Adrenal gland (tissue), 5 donors: ENCODE measurements around the gene TGFBR1.

Experiments
- POLR2A ChIP-seq, 2 donors: fragments of 450-650 bp; IDR thresholded peaks; one replicate each; pipeline ENCODE4 v1.6.1; 2017; ENCODE audit warnings: antibody characterized with exemption in 2 of 2, mild to moderate bottlenecking in 2 of 2, moderate library complexity in 1 of 2
- TF ChIP-seq, protein P1 (sequence below), 6 experiments: fragments of 450-650 bp in 4 of 6; fragments of 200-600 bp in 2 of 6; sonication (generic) in 1 of 6; IDR thresholded peaks; 1 replicate in 5 of 6; 2 replicates in 1 of 6; pipeline versions ENCODE4 v1.5.1 to v1.8.0; 2016 to 2021; ENCODE audit warnings: antibody characterized with exemption in 6 of 6, mild to moderate bottlenecking in 2 of 6, moderate library complexity in 1 of 6
- donor health status: DM: no; HTN: no; CAD: no.

DNA sequence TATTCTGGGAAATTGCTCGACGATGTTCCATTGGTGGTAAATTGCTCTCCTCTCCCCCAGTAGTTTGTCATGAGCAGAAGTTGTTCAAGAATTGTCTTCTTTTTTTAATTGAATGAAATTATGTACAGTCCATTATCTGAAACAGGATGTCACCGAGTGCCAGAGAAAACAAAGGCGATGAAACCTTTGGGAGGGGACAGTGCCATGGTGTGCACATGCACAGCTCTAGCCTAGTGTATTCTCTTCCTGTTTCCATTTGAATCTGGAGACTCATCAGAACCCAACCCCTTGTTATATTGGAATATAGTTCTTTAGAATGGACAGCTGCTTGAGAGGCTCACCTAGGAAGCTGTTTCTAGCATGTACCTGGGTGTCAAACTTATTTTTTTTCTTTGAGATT lies 41.7 kb downstream of the TGFBR1 start:
- TF ChIP-seq, protein P1, sequence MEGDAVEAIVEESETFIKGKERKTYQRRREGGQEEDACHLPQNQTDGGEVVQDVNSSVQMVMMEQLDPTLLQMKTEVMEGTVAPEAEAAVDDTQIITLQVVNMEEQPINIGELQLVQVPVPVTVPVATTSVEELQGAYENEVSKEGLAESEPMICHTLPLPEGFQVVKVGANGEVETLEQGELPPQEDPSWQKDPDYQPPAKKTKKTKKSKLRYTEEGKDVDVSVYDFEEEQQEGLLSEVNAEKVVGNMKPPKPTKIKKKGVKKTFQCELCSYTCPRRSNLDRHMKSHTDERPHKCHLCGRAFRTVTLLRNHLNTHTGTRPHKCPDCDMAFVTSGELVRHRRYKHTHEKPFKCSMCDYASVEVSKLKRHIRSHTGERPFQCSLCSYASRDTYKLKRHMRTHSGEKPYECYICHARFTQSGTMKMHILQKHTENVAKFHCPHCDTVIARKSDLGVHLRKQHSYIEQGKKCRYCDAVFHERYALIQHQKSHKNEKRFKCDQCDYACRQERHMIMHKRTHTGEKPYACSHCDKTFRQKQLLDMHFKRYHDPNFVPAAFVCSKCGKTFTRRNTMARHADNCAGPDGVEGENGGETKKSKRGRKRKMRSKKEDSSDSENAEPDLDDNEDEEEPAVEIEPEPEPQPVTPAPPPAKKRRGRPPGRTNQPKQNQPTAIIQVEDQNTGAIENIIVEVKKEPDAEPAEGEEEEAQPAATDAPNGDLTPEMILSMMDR (IDR thresholded peaks at IDR 0.05): no peak
- TF ChIP-seq POLR2A (IDR thresholded peaks at IDR 0.05): no peak
